Endothelial cell of umbilical vein (primary cell): Measurements from ENCODE around the gene PDLIM5. TPM values are rescaled to one million over a fixed set of nuclear protein-coding genes. Genes with fewer than 3 reads are reported as not detected.
A peak's percentile ranks its signal among the peaks of the same experiment; 100 is the strongest.

ENCODE experiments used
- BruUV-seq: library from RNA; stranded (reverse); fragments of 400-500 nt; replicated peaks from 2 replicates; lab custom pipeline; 2021; lab: Mats Ljungman, UMichigan
- CTCF ChIA-PET: fragments of 300-600, 350-600 bp; sonication (Branson Sonifier 250); formaldehyde crosslinking; loops from one replicate; lab custom pipeline; 2021; ENCODE audit warnings: antibody characterized with exemption, inconsistent platforms; lab: Charles Lee
- POLR2A ChIA-PET: fragments of 300-600, 350-600 bp; sonication (Branson Sonifier 250); formaldehyde crosslinking; loops from one replicate; lab custom pipeline; 2021; ENCODE audit warnings: antibody characterized with exemption, inconsistent platforms; lab: Charles Lee
- DNase-seq: peaks from one replicate; pipeline ENCODE4 v3.0.0-alpha.2; 2011; ENCODE audit warnings: low read depth, low spot score
- FAIRE-seq: peaks from 2 replicates; lab custom pipeline; 2011; peaks lifted over from hg19 to GRCh38; lab: Jason Lieb, UNC
- H2AFZ ChIP-seq: 2 replicates; pipeline ENCODE4 v1.6.0; 2012; ENCODE audit warnings: low read depth, low read length, control low read depth, inconsistent platforms
- H3K27ac ChIP-seq: 2 replicates; pipeline ENCODE4 v1.5.1; 2011; ENCODE audit warnings: low read depth, mild to moderate bottlenecking, control low read depth, low read length, moderate library complexity; ENCODE audit not compliant: insufficient read depth
- H3K27me3 ChIP-seq, 2 experiments: 2 replicates each; pipeline versions ENCODE4 v1.6.0 to v1.6.1; 2011; ENCODE audit warnings: low read length in 2 of 2, mixed read lengths in 1 of 2; ENCODE audit not compliant: control insufficient read depth in 2 of 2, insufficient read depth in 2 of 2
- H3K36me3 ChIP-seq, 2 experiments: 2 replicates in 1 of 2; 3 replicates in 1 of 2; pipeline ENCODE4 v1.5.1; 2011; ENCODE audit warnings: low read length in 2 of 2, mild to moderate bottlenecking in 1 of 2, moderate library complexity in 1 of 2; ENCODE audit not compliant: control insufficient read depth in 2 of 2, insufficient read depth in 2 of 2; ENCODE audit errors: extremely low read depth in 1 of 2
- H3K4me1 ChIP-seq: 3 replicates; pipeline ENCODE4 v1.5.1; 2011; ENCODE audit warnings: mild to moderate bottlenecking, low read length; ENCODE audit not compliant: control insufficient read depth, insufficient read depth; ENCODE audit errors: extremely low read depth
- H3K4me2 ChIP-seq: 2 replicates; pipeline ENCODE4 v1.6.1; 2011; ENCODE audit warnings: low read length, control low read depth, mixed read lengths; ENCODE audit not compliant: insufficient read depth
- H3K4me3 ChIP-seq, 3 experiments: fragments of 200-600 bp in 1 of 3; sonication (generic), shearing (Covaris generic) in 1 of 3; replicated peaks in 1 of 3; 2 replicates each; pipeline ENCODE4 v1.5.1; 2011 to 2016; ENCODE audit warnings: control low read depth in 3 of 3, low read length in 3 of 3, mild to moderate bottlenecking in 2 of 3, inconsistent platforms in 1 of 3, low read depth in 1 of 3, moderate library complexity in 1 of 3; ENCODE audit not compliant: insufficient read depth in 1 of 3
- H3K79me2 ChIP-seq: 2 replicates; pipeline ENCODE4 v1.6.0; 2012; ENCODE audit warnings: low read length, inconsistent platforms; ENCODE audit not compliant: control insufficient read depth, insufficient read depth
- H3K9ac ChIP-seq: replicated peaks from 2 replicates; pipeline ENCODE3; 2011; ENCODE audit warnings: low read length, control low read depth; ENCODE audit not compliant: insufficient read depth; ENCODE audit errors: extremely low read depth
- H3K9me1 ChIP-seq: replicated peaks from 3 replicates; pipeline ENCODE4 v1.6.0; 2011; ENCODE audit warnings: mild to moderate bottlenecking, low read length; ENCODE audit not compliant: control insufficient read depth, insufficient read depth; ENCODE audit errors: extremely low read depth
- H3K9me3 ChIP-seq: replicated peaks from 2 replicates; pipeline ENCODE4 v1.5.1; 2012; ENCODE audit warnings: low read length, inconsistent platforms; ENCODE audit not compliant: control insufficient read depth, insufficient read depth
- H4K20me1 ChIP-seq: replicated peaks from 2 replicates; pipeline ENCODE3; 2011; ENCODE audit warnings: mild to moderate bottlenecking, low read length; ENCODE audit not compliant: control insufficient read depth, insufficient read depth; ENCODE audit errors: extremely low read depth
- GATA2 ChIP-seq: IDR thresholded peaks from 2 replicates; pipeline ENCODE4 v1.7.0; 2011; ENCODE audit warnings: low read depth, mild to moderate bottlenecking, moderate library complexity, mixed read lengths, low read length; ENCODE audit not compliant: insufficient read length, insufficient read depth
- JUN ChIP-seq: IDR thresholded peaks from 2 replicates; pipeline ENCODE4 v1.6.1; 2011; ENCODE audit warnings: borderline replicate concordance, low read depth; ENCODE audit not compliant: insufficient read length, insufficient read depth
- POLR2A ChIP-seq: IDR thresholded peaks from 2 replicates; pipeline ENCODE4 v1.6.1; 2012; ENCODE audit warnings: low read depth, mild to moderate bottlenecking, control low read depth, low read length
- dilution Hi-C: fragments of 300-500 bp; cut with MboI; formaldehyde crosslinking; loops from one replicate; pipeline ENCODE4 v1.15.0; 2019; ENCODE audit warnings: low sequenced_read_pairs; ENCODE audit not compliant: extremely low pct_ligation_motif_present
- intact Hi-C: fragments of 100-400 bp; cut with micrococcal nuclease; formaldehyde crosslinking; loops from one replicate; pipeline ENCODE4 v1.10.0; 2022
- polyA plus RNA-seq, 4 experiments: library from polyadenylated mRNA; depleted of rRNA in 3 of 4; stranded (reverse) in 3 of 4; unstranded in 1 of 4; fragments of >200 nt; gene quantifications; 2 replicates each; pipeline versions ENCODE4 v1.2.1 to v1.2.3, GENCODE V29; 2011 to 2012; ENCODE audit warnings: missing spikeins in 1 of 4
- total RNA-seq: library from RNA; stranded (reverse); gene quantifications from 2 replicates; pipeline ENCODE4 v1.2.3, GENCODE V29; 2021

Gene PDLIM5
- total and polyA plus RNA-seq, 2 donors (not counting 3 experiments of a cell fraction or from before 2014, with no cell fraction given), result 243 to 310 TPM

GRCh38 chr4:94577136-94577535, 125.4 kb downstream of the PDLIM5 start:
- no peaks in the 10 kb centered on the region for H3K9me3 ChIP-seq
- H3K79me2 ChIP-seq, result peaks cover 26% of the 10 kb centered on the region
- dilution Hi-C loops, result no loop called here
- intact Hi-C loops, result loop anchor here (5.0 kb wide), 1 partner anchor 125 kb away; the partner anchor contains the start of gene PDLIM5
- H2AFZ ChIP-seq, result no peak overlapping the region
- H3K27me3 ChIP-seq, result no peaks in the 10 kb centered on the region
- no TSS peak for BruUV-seq
- no peak overlapping the region for H3K9ac ChIP-seq
- no peaks in the 10 kb centered on the region for H3K9me1 ChIP-seq
- peak overlapping the region; percentile 24 for H3K27ac ChIP-seq
- H3K4me3 ChIP-seq, result no peak overlapping the region
- POLR2A ChIA-PET, result interaction anchor here (0.7 kb wide), 1 partner anchor 57 kb away, joined by 9 read pairs; no protein-coding TSS in a partner anchor
- H4K20me1 ChIP-seq, result no peaks in the 10 kb centered on the region
- no peak for FAIRE-seq
- CTCF ChIA-PET, result interaction anchor here (1.1 to 1.2 kb wide), 2 partner anchors 32 to 170 kb away, joined by 3 to 4 read pairs; no protein-coding TSS in a partner anchor
- H3K4me1 ChIP-seq, result peaks cover 41% of the 10 kb centered on the region
- TF ChIP-seq JUN (no peak), POLR2A (no peak)
- no peak overlapping the region for H3K4me2 ChIP-seq
- H3K36me3 ChIP-seq, result peaks cover 6 to 16% of the 10 kb centered on the region in 2 experiments
- DNase-seq, result peak; percentile 70

DNA sequence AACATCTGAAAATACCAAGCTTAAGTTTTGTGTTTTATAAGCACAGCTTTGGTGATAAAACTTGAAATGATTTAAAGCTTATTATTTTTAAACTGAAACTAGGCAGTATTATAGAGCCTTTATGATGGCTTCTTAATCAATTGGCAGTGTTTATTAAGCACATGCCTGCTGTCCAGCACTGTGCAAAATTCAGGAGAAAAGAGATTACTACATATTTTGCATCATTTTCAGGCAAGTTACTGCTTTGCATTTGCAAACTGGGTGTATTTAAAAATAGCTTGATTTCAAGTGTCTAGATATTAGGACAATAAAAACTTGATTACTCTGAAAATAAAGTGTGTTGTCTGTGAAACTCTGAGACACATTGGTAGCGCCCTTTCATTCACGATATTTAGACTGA, 126.5 kb downstream of the PDLIM5 start:
- CTCF ChIA-PET, result interaction anchor here (0.8 to 1.3 kb wide), 4 partner anchors 31 to 171 kb away, joined by 3 to 5 read pairs (median 4); no protein-coding TSS in a partner anchor

More for the DNA sequence above, 126.5 kb downstream of the PDLIM5 start:
- POLR2A ChIA-PET, result no interaction called here
- no peaks in the 10 kb centered on the region for H4K20me1 ChIP-seq
- no peaks in the 10 kb centered on the region for H3K9me1 ChIP-seq
- FAIRE-seq (no peak), DNase-seq (no peak)
- H3K9me3 ChIP-seq, result no peaks in the 10 kb centered on the region
- H3K4me3 ChIP-seq, result no peak overlapping the region
- TF ChIP-seq GATA2, result no peak
- intact Hi-C loops, result loop anchor here (5.0 kb wide), 1 partner anchor 126 kb away; the partner anchor contains the start of gene PDLIM5
- no peak overlapping the region for H3K27ac ChIP-seq
- H3K36me3 ChIP-seq, result peaks cover 6 to 18% of the 10 kb centered on the region in 2 experiments
- no peak overlapping the region for H3K9ac ChIP-seq
- no peak overlapping the region for H2AFZ ChIP-seq
- no TSS peak for BruUV-seq
- peaks cover 43% of the 10 kb centered on the region for H3K4me1 ChIP-seq
- H3K27me3 ChIP-seq, result no peaks in the 10 kb centered on the region
- H3K4me2 ChIP-seq, result no peak overlapping the region
- H3K79me2 ChIP-seq, result peaks cover 19% of the 10 kb centered on the region
- dilution Hi-C loops, result no loop called here
